Neural cell (in vitro differentiated cells): ENCODE measurements around the gene SPOCK1. TPM values are rescaled to one million over a fixed set of nuclear protein-coding genes. Genes with fewer than 3 reads are reported as not detected.

ENCODE experiments used
- H2AFZ ChIP-seq: fragments of 200-600, 300-800 bp; sonication (generic), shearing (Covaris generic); 2 replicates; pipeline ENCODE4 v1.6.0; 2014; ENCODE audit warnings: low read depth, mild to moderate bottlenecking, antibody characterized with exemption, low read length, moderate library complexity
- H3F3A ChIP-seq: fragments of 200-600 bp; shearing (Covaris generic); 2 replicates; pipeline ENCODE4 v1.6.1; 2016; ENCODE audit warnings: mild to moderate bottlenecking, moderate library complexity, mixed read lengths, antibody characterized with exemption, low read length; ENCODE audit not compliant: insufficient read depth, poor library complexity, severe bottlenecking
- H3K27ac ChIP-seq: fragments of 200-600, 300-800 bp; sonication (generic), shearing (Covaris generic); 2 replicates; pipeline ENCODE4 v1.5.1; 2014; ENCODE audit warnings: mild to moderate bottlenecking, low read length, moderate library complexity
- H3K27me3 ChIP-seq: fragments of 300-800, 200-600 bp; sonication (generic), shearing (Covaris generic); 2 replicates; pipeline ENCODE4 v1.6.0; 2014; ENCODE audit warnings: mild to moderate bottlenecking, low read depth, low read length, moderate library complexity; ENCODE audit not compliant: insufficient read depth
- H3K36me3 ChIP-seq: fragments of 300-800, 200-600 bp; sonication (generic), shearing (Covaris generic); 2 replicates; pipeline ENCODE4 v1.5.1; 2014; ENCODE audit warnings: mild to moderate bottlenecking, antibody characterized with exemption, low read length, moderate library complexity; ENCODE audit not compliant: insufficient read depth
- H3K4me2 ChIP-seq: fragments of 300-800, 200-600 bp; sonication (generic), shearing (Covaris generic); 2 replicates; pipeline ENCODE4 v1.6.0; 2014; ENCODE audit warnings: mild to moderate bottlenecking, low read length
- H3K4me3 ChIP-seq: fragments of 300-800, 200-600 bp; sonication (generic), shearing (Covaris generic); 2 replicates; pipeline ENCODE4 v1.5.1; 2014; ENCODE audit warnings: mild to moderate bottlenecking, low read length, moderate library complexity
- H3K79me2 ChIP-seq: fragments of 200-600 bp; shearing (Covaris generic); replicated peaks from 2 replicates; pipeline ENCODE4 v1.6.0; 2014; ENCODE audit warnings: mild to moderate bottlenecking, low read length, moderate library complexity; ENCODE audit not compliant: insufficient read depth
- H3K9ac ChIP-seq: fragments of 300-800, 200-600 bp; sonication (generic), shearing (Covaris generic); 2 replicates; pipeline ENCODE4 v1.6.1; 2016; ENCODE audit warnings: mild to moderate bottlenecking, low read length, mixed read lengths
- H3K9me2 ChIP-seq: fragments of 200-600 bp; shearing (Covaris generic); 2 replicates; pipeline ENCODE4 v1.6.1; 2016; ENCODE audit warnings: mild to moderate bottlenecking, low read length, mixed read lengths; ENCODE audit not compliant: insufficient read depth
- H3K9me3 ChIP-seq: fragments of 200-600, 300-800 bp; sonication (generic), shearing (Covaris generic); 2 replicates; pipeline ENCODE4 v1.6.1; 2016; ENCODE audit warnings: mild to moderate bottlenecking, mixed run types, low read length, moderate library complexity, mixed read lengths
- H4K20me1 ChIP-seq: fragments of 200-600 bp; shearing (Covaris generic); 2 replicates; pipeline ENCODE4 v1.6.1; 2016; ENCODE audit warnings: mild to moderate bottlenecking, mixed run types; ENCODE audit not compliant: insufficient read depth
- EP300 ChIP-seq: fragments of 450-650 bp; conservative IDR thresholded peaks from 2 replicates; pipeline ENCODE4 v1.6.1; 2014; ENCODE audit warnings: antibody characterized with exemption, mild to moderate bottlenecking, moderate library complexity; ENCODE audit not compliant: poor library complexity, severe bottlenecking
- EZH2 ChIP-seq: fragments of 200-600, 300-800 bp; shearing (Covaris generic), sonication (generic); IDR thresholded peaks from 2 replicates; pipeline ENCODE4 v1.6.1; 2014; ENCODE audit warnings: antibody characterized with exemption, low read length, borderline replicate concordance, mild to moderate bottlenecking; ENCODE audit not compliant: insufficient read depth, poor library complexity, severe bottlenecking
- MXI1 ChIP-seq: fragments of 450-650 bp; conservative IDR thresholded peaks from 2 replicates; pipeline ENCODE4 v1.6.1; 2014; ENCODE audit warnings: antibody characterized with exemption, mild to moderate bottlenecking; ENCODE audit not compliant: poor library complexity, severe bottlenecking
- POLR2AphosphoS5 ChIP-seq: IDR thresholded peaks from 2 replicates; pipeline ENCODE4 v1.6.1; 2012
- RAD21 ChIP-seq: fragments of 450-650 bp; conservative IDR thresholded peaks from 2 replicates; pipeline ENCODE4 v1.6.1; 2014; ENCODE audit warnings: antibody characterized with exemption, mild to moderate bottlenecking, moderate library complexity
- SMC3 ChIP-seq: fragments of 450-650 bp; conservative IDR thresholded peaks from 2 replicates; pipeline ENCODE4 v1.6.1; 2014; ENCODE audit warnings: antibody characterized with exemption, mild to moderate bottlenecking, moderate library complexity; ENCODE audit not compliant: poor library complexity
- TAF1 ChIP-seq: IDR thresholded peaks from 2 replicates; pipeline ENCODE4 v1.6.1; 2012; ENCODE audit warnings: low read depth
- polyA plus RNA-seq: library from polyadenylated mRNA; depleted of rRNA; stranded (reverse); fragments of >200 nt; gene quantifications from 2 replicates; pipeline ENCODE4 v1.2.3, GENCODE V29; 2014
- TF ChIP-seq, protein P1 (sequence below): fragments of 450-650 bp; IDR thresholded peaks from 2 replicates; pipeline ENCODE4 v1.5.1; 2014; ENCODE audit warnings: antibody characterized with exemption, mild to moderate bottlenecking, moderate library complexity; ENCODE audit not compliant: poor library complexity, severe bottlenecking
- TF ChIP-seq, protein P2 (sequence below): IDR thresholded peaks from 2 replicates; pipeline ENCODE4 v1.6.1; 2012; ENCODE audit warnings: borderline replicate concordance

SPOCK1 gene
- polyA plus RNA-seq, 1 donor from 2014 or later, result 33.6 TPM

DNA sequence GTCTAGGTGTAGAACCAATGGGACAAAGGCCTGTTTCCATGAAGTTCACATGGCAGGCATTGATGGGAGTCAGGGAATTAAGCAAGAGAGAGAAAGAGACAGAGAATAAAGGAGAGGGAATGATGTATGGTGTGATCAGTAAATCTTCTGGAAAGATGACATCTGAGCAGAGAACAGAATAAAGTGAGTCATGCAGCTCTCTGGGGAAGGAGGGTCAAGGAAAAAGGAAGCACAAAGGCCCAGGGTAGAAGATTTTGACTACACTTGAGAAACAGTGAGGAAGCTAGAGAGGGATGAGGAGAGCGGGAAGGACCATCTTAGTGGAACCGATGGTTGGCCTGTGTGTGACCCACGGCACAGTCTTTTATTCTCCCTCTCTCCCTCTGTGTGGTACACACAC is 425.9 kb downstream of the SPOCK1 start:
- Histone ChIP-seq H3K9me3 (no peaks in the 10 kb centered on the region), H3K36me3 (no peaks in the 10 kb centered on the region), H3K27me3 (no peaks in the 10 kb centered on the region), H3K4me3 (no peak overlapping the region), H3K9me2 (no peaks in the 10 kb centered on the region), H2AFZ (no peak overlapping the region), H3K79me2 (no peaks in the 10 kb centered on the region), H3K4me2 (no peak overlapping the region), H3F3A (no peaks in the 10 kb centered on the region), H3K9ac (no peak overlapping the region), H4K20me1 (no peaks in the 10 kb centered on the region), H3K27ac (no peak overlapping the region)
- TF ChIP-seq POLR2AphosphoS5 (no peak), EZH2 (no peak), EP300 (no peak), SMC3 (no peak), TAF1 (no peak), RAD21 (no peak), MXI1 (no peak)
- TF ChIP-seq, protein P1, sequence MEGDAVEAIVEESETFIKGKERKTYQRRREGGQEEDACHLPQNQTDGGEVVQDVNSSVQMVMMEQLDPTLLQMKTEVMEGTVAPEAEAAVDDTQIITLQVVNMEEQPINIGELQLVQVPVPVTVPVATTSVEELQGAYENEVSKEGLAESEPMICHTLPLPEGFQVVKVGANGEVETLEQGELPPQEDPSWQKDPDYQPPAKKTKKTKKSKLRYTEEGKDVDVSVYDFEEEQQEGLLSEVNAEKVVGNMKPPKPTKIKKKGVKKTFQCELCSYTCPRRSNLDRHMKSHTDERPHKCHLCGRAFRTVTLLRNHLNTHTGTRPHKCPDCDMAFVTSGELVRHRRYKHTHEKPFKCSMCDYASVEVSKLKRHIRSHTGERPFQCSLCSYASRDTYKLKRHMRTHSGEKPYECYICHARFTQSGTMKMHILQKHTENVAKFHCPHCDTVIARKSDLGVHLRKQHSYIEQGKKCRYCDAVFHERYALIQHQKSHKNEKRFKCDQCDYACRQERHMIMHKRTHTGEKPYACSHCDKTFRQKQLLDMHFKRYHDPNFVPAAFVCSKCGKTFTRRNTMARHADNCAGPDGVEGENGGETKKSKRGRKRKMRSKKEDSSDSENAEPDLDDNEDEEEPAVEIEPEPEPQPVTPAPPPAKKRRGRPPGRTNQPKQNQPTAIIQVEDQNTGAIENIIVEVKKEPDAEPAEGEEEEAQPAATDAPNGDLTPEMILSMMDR, result no peak
- TF ChIP-seq, protein P2, sequence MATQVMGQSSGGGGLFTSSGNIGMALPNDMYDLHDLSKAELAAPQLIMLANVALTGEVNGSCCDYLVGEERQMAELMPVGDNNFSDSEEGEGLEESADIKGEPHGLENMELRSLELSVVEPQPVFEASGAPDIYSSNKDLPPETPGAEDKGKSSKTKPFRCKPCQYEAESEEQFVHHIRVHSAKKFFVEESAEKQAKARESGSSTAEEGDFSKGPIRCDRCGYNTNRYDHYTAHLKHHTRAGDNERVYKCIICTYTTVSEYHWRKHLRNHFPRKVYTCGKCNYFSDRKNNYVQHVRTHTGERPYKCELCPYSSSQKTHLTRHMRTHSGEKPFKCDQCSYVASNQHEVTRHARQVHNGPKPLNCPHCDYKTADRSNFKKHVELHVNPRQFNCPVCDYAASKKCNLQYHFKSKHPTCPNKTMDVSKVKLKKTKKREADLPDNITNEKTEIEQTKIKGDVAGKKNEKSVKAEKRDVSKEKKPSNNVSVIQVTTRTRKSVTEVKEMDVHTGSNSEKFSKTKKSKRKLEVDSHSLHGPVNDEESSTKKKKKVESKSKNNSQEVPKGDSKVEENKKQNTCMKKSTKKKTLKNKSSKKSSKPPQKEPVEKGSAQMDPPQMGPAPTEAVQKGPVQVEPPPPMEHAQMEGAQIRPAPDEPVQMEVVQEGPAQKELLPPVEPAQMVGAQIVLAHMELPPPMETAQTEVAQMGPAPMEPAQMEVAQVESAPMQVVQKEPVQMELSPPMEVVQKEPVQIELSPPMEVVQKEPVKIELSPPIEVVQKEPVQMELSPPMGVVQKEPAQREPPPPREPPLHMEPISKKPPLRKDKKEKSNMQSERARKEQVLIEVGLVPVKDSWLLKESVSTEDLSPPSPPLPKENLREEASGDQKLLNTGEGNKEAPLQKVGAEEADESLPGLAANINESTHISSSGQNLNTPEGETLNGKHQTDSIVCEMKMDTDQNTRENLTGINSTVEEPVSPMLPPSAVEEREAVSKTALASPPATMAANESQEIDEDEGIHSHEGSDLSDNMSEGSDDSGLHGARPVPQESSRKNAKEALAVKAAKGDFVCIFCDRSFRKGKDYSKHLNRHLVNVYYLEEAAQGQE, result no peak

DNA sequence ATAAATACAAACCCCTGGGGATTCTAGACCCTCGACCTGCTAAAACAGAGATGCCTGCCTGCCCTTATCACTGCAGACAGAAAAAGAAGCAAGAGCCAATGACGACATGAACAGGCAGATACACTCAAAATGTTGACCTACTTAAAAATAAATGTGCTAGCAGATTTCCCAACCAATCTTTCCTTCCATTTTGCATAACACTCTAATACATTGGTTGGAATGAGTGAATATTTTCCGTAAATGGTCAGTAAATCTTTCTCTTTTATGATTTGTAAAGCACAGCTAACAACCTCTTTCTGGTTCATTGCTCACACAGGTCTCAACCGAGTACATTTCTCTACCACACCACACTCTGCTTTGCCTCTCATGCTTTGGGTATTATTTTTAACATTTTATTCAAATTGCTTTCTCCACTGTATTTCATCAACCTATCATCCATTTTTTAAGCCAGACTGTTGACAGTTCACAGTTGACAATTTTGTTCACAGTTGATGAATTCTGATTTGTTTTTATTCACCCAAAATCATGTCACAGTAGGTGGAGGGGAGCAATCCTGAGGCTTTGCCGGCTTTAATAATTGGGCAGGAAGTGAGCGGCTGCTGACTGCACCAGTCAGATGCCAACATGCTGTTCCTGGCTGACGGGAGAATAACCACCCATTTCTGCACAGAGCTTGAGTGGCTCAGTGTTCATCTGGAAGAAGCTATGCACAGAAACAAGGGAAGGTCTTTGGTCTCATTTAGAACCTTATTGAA is 426.6 kb downstream of the SPOCK1 start:
- H4K20me1 ChIP-seq, result no peaks in the 10 kb centered on the region
- no peak overlapping the region for H3K4me2 ChIP-seq
- no peak overlapping the region for H3K4me3 ChIP-seq
- no peaks in the 10 kb centered on the region for H3K9me2 ChIP-seq
- no peaks in the 10 kb centered on the region for H3K27me3 ChIP-seq
- no peaks in the 10 kb centered on the region for H3K79me2 ChIP-seq
- no peak overlapping the region for H3K9ac ChIP-seq
- H2AFZ ChIP-seq, result no peak overlapping the region
- H3F3A ChIP-seq, result no peaks in the 10 kb centered on the region
- TF ChIP-seq POLR2AphosphoS5 (no peak), EZH2 (no peak), EP300 (no peak), TAF1 (no peak), SMC3 (no peak), MXI1 (no peak), RAD21 (no peak)
- H3K36me3 ChIP-seq, result no peaks in the 10 kb centered on the region
- H3K27ac ChIP-seq, result no peak overlapping the region
- no peaks in the 10 kb centered on the region for H3K9me3 ChIP-seq
